T47D (cell line): ENCODE measurements around the gene GLO1.

Experiments
- DNase-seq, 2 experiments: peaks; one replicate each; pipeline versions ENCODE4 v3.0.0 to v3.0.0-alpha.2; 2011 to 2012; ENCODE audit warnings: low read depth in 1 of 2, low spot score in 1 of 2
- JUND ChIP-seq: IDR thresholded peaks from 2 replicates; pipeline ENCODE4 v1.6.1; 2012; ENCODE audit warnings: low read depth
- in situ Hi-C: cut with HindIII; loops from 2 replicates; pipeline ENCODE4 v1.10.0; 2016; ENCODE audit warnings: low sequenced_read_pairs, low pct_unique_long_range_greater_than_20kb

Gene GLO1

GRCh38 chr6:38676236-38676973 is 26.5 kb downstream of the GLO1 start:
- in situ Hi-C loops, result no loop called here
- no peak for DNase-seq
- no peak for TF ChIP-seq JUND

GRCh38 chr6:38673397-38674165 is 29.4 kb downstream of the GLO1 start:
- no peak for DNase-seq
- in situ Hi-C loops, result no loop called here
- TF ChIP-seq JUND, result no peak

- in situ Hi-C loops, result no loop called here
- TF ChIP-seq JUND, result no peak
- peak; percentile 38 to 70 for DNase-seq
Observed at GRCh38 chr6:38671885-38672467, 31.0 kb downstream of the GLO1 start.

- no peak for TF ChIP-seq JUND
- DNase-seq, result no peak
- in situ Hi-C loops, result no loop called here
Observed at GRCh38 chr6:38658418-38659167, 44.4 kb downstream of the GLO1 start.

- no peak for DNase-seq
- TF ChIP-seq JUND, result no peak
- in situ Hi-C loops, result no loop called here
Observed at GRCh38 chr6:38656896-38657295, 46.0 kb downstream of the GLO1 start.

- no peak for DNase-seq
- no peak for TF ChIP-seq JUND
- in situ Hi-C loops, result no loop called here
Observed at GRCh38 chr6:38654263-38654662, 48.7 kb downstream of the GLO1 start.

- in situ Hi-C loops, result no loop called here
- no peak for DNase-seq
- no peak for TF ChIP-seq JUND
Observed at GRCh38 chr6:38651121-38651784, 51.7 kb downstream of the GLO1 start.

GRCh38 chr6:38650207-38650752 is 52.7 kb downstream of the GLO1 start:
- no peak for DNase-seq
- in situ Hi-C loops, result no loop called here
- TF ChIP-seq JUND, result no peak

GRCh38 chr6:38649744-38650143 is 53.2 kb downstream of the GLO1 start:
- in situ Hi-C loops, result no loop called here
- TF ChIP-seq JUND, result no peak
- DNase-seq, result no peak

- TF ChIP-seq JUND, result no peak
- DNase-seq, result no peak
- in situ Hi-C loops, result no loop called here
Observed at GRCh38 chr6:38648629-38649028, 54.3 kb downstream of the GLO1 start.

GRCh38 chr6:38646166-38646878 is 56.6 kb downstream of the GLO1 start:
- in situ Hi-C loops, result no loop called here
- no peak for DNase-seq
- no peak for TF ChIP-seq JUND
